ENCODE measurements around the gene PAX6. TPM values are rescaled to one million over a fixed set of nuclear protein-coding genes. Genes with fewer than 3 reads are reported as not detected.

PAX6 gene
- total RNA-seq, 4 donors from 2014 or later, result 0.13 to 2.7 (median 0.67) TPM; not detected in 1

- no peak for DNase-seq (ENCODE audit: low spot score in 2 of 2)
- intact Hi-C loops (cut with DNase I; ENCODE audit: low total_unique reads), result no loop called here
- no peak for TF ChIP-seq CTCF (IDR thresholded peaks at IDR 0.05)
- TF ChIP-seq POLR2A (IDR thresholded peaks at IDR 0.05), result no peak
- 9 to 12% methylated on average over 49 to 52 of the region's 52 CpGs for WGBS, 2 donors
- no peak overlapping the region for H3K4me3 ChIP-seq (ENCODE audit: low read depth, poor library complexity, severe bottlenecking)
Observed at GRCh38 chr11:31824879-31825837, 14.0 kb upstream of the PAX6 start.

GRCh38 chr11:31824332-31824878, 13.3 kb upstream of the PAX6 start:
- no peak for DNase-seq (ENCODE audit: low spot score in 2 of 2)
- TF ChIP-seq CTCF (IDR thresholded peaks at IDR 0.05) (no peak), POLR2A (IDR thresholded peaks at IDR 0.05) (no peak)
- 13 to 17% methylated on average over 18 of the region's 18 CpGs for WGBS, 2 donors
- intact Hi-C loops (cut with DNase I; ENCODE audit: low total_unique reads), result no loop called here
- H3K4me3 ChIP-seq (ENCODE audit: low read depth, poor library complexity, severe bottlenecking), result no peak overlapping the region

GRCh38 chr11:31823644-31824331, 12.7 kb upstream of the PAX6 start:
- DNase-seq (ENCODE audit: low spot score in 2 of 2), result no peak
- 24 to 27% methylated on average over 17 to 24 of the region's 24 CpGs for WGBS, 2 donors
- no peak overlapping the region for H3K4me3 ChIP-seq (ENCODE audit: low read depth, poor library complexity, severe bottlenecking)
- intact Hi-C loops (cut with DNase I; ENCODE audit: low total_unique reads), result no loop called here
- TF ChIP-seq CTCF (IDR thresholded peaks at IDR 0.05) (no peak), POLR2A (IDR thresholded peaks at IDR 0.05) (no peak)

- TF ChIP-seq POLR2A (IDR thresholded peaks at IDR 0.05) (no peak), CTCF (IDR thresholded peaks at IDR 0.05) (no peak)
- intact Hi-C loops (cut with DNase I; ENCODE audit: low total_unique reads), result no loop called here
- H3K4me3 ChIP-seq (ENCODE audit: low read depth, poor library complexity, severe bottlenecking), result no peak overlapping the region
- DNase-seq (ENCODE audit: low spot score in 2 of 2), result no peak
- WGBS, 2 donors, result 60 to 77% methylated on average over 7 to 14 of the region's 14 CpGs
Observed at GRCh38 chr11:31822927-31823643, 12.0 kb upstream of the PAX6 start.

- intact Hi-C loops (cut with DNase I; ENCODE audit: low total_unique reads), result no loop called here
- H3K4me3 ChIP-seq (ENCODE audit: low read depth, poor library complexity, severe bottlenecking), result no peak overlapping the region
- no peak for DNase-seq (ENCODE audit: low spot score in 2 of 2)
- no peak for TF ChIP-seq CTCF (IDR thresholded peaks at IDR 0.05)
- no peak for TF ChIP-seq POLR2A (IDR thresholded peaks at IDR 0.05)
- WGBS, 2 donors, result 49 to 52% methylated on average over 17 of the region's 17 CpGs
Observed at GRCh38 chr11:31822175-31822926, 11.2 kb upstream of the PAX6 start.
